HCT116 (cell line): ENCODE data around the gene CD248. TPM values are rescaled to one million over a fixed set of nuclear protein-coding genes. Genes with fewer than 3 reads are reported as not detected.

ENCODE experiments used
- ATAC-seq: fragments of 200-7000 bp; cut with Tn5 transposase; 2 replicates; pipeline ENCODE4 v1.9.1; 2020; ENCODE audit warnings: mild to moderate bottlenecking, moderate library complexity
- BruUV-seq: library from RNA; stranded (reverse); fragments of 400-500 nt; replicated peaks from 2 replicates; lab custom pipeline; 2021; lab: Mats Ljungman, UMichigan
- CTCF ChIA-PET: fragments of 300-600 bp; sonication (Branson Sonifier 250); formaldehyde crosslinking; loops from one replicate; lab custom pipeline; 2021; ENCODE audit warnings: antibody characterized with exemption; lab: Charles Lee
- POLR2A ChIA-PET: fragments of 300-600, 350-600 bp; sonication (Branson Sonifier 250); formaldehyde crosslinking; loops from one replicate; lab custom pipeline; 2021; ENCODE audit warnings: antibody characterized with exemption; lab: Charles Lee
- RAD21 ChIA-PET, 2 experiments: fragments of 300-600 bp; sonication (Branson Sonifier 250); formaldehyde crosslinking; loops; one replicate each; lab custom pipeline; 2023; ENCODE audit warnings: low total read pairs in 2 of 2; ENCODE audit not compliant: uncharacterized antibody in 2 of 2, unreplicated experiment in 2 of 2, low non-redundant PET in 1 of 2; lab: Charles Lee
- DNase-seq: peaks from one replicate; pipeline ENCODE4 v3.0.0-alpha.2; 2010; ENCODE audit warnings: low read depth, low spot score
- H2AFZ ChIP-seq: fragments of 200-600 bp; shearing (Covaris generic), sonication (generic); 2 replicates; pipeline ENCODE4 v1.6.1; 2017; ENCODE audit warnings: low read depth, mixed run types, mixed read lengths, antibody characterized with exemption, low read length; ENCODE audit not compliant: poor library complexity, severe bottlenecking
- H3K27ac ChIP-seq: 2 replicates; pipeline ENCODE4 v1.5.1; 2012; ENCODE audit warnings: low read depth, low read length
- H3K27me3 ChIP-seq: fragments of 200-600 bp; sonication (generic); 2 replicates; pipeline ENCODE4 v1.6.1; 2016; ENCODE audit warnings: mixed run types, low read length, mixed read lengths; ENCODE audit not compliant: insufficient read depth
- H3K36me3 ChIP-seq, 2 experiments: fragments of 200-500 bp in 1 of 2; fragments of 200-600 bp in 1 of 2; sonication (Bioruptor generic) in 1 of 2; sonication (generic) in 1 of 2; 2 replicates each; pipeline versions ENCODE4 v1.5.1 to v1.6.1; 2014 to 2016; ENCODE audit warnings: low read length in 2 of 2, inconsistent platforms in 1 of 2, mixed read lengths in 1 of 2, mixed run types in 1 of 2; ENCODE audit not compliant: insufficient read depth in 2 of 2, control insufficient read depth in 1 of 2
- H3K4me1 ChIP-seq, 2 experiments: fragments of 200-600 bp in 1 of 2; sonication (generic) in 1 of 2; 2 replicates each; pipeline versions ENCODE4 v1.5.1 to v1.6.1; 2012 to 2017; ENCODE audit warnings: low read length in 2 of 2, inconsistent platforms in 1 of 2, mild to moderate bottlenecking in 1 of 2, mixed read lengths in 1 of 2, mixed run types in 1 of 2, moderate library complexity in 1 of 2; ENCODE audit not compliant: insufficient read depth in 2 of 2, control insufficient read depth in 1 of 2
- H3K4me2 ChIP-seq: fragments of 200-600 bp; sonication (generic); 2 replicates; pipeline ENCODE4 v1.6.1; 2017; ENCODE audit warnings: mixed run types, low read length, mixed read lengths
- H3K4me3 ChIP-seq, 2 experiments: fragments of 200-600 bp in 1 of 2; sonication (generic) in 1 of 2; replicated peaks in 1 of 2; 2 replicates each; pipeline ENCODE4 v1.5.1; 2011 to 2016; ENCODE audit warnings: low read length in 2 of 2, control low read depth in 1 of 2, low read depth in 1 of 2, mild to moderate bottlenecking in 1 of 2, mixed read lengths in 1 of 2, mixed run types in 1 of 2
- H3K79me2 ChIP-seq: fragments of 200-600 bp; sonication (generic); 2 replicates; pipeline ENCODE4 v1.6.1; 2017; ENCODE audit warnings: mild to moderate bottlenecking, mixed run types, low read length, moderate library complexity, mixed read lengths; ENCODE audit not compliant: insufficient read depth
- H3K9ac ChIP-seq: fragments of 200-600 bp; sonication (generic); 2 replicates; pipeline ENCODE4 v1.6.1; 2016; ENCODE audit warnings: low read length, mixed read lengths
- H3K9me2 ChIP-seq: fragments of 200-600 bp; sonication (generic), shearing (Covaris generic); 2 replicates; pipeline ENCODE4 v1.6.1; 2017; ENCODE audit warnings: mixed run types, mild to moderate bottlenecking, moderate library complexity; ENCODE audit not compliant: insufficient read depth
- H3K9me3 ChIP-seq, 2 experiments: fragments of 200-500 bp in 1 of 2; fragments of 200-600 bp in 1 of 2; sonication (Bioruptor generic) in 1 of 2; sonication (generic) in 1 of 2; 2 replicates each; pipeline ENCODE4 v1.6.1; 2014 to 2017; ENCODE audit warnings: low read length in 2 of 2, mixed read lengths in 2 of 2, inconsistent platforms in 1 of 2, low read depth in 1 of 2, mild to moderate bottlenecking in 1 of 2, mixed run types in 1 of 2, moderate library complexity in 1 of 2; ENCODE audit not compliant: control insufficient read depth in 1 of 2, insufficient read depth in 1 of 2
- H4K20me1 ChIP-seq: fragments of 200-600 bp; sonication (generic), shearing (Covaris generic); 2 replicates; pipeline ENCODE4 v1.6.1; 2017; ENCODE audit warnings: mixed run types, mild to moderate bottlenecking, moderate library complexity; ENCODE audit not compliant: insufficient read depth
- EZH2 ChIP-seq: fragments of 200-600 bp; sonication (generic); IDR thresholded peaks from 2 replicates; pipeline ENCODE4 v1.6.1; 2017; ENCODE audit warnings: antibody characterized with exemption, mixed run types
- intact Hi-C: fragments of 100-400 bp; cut with micrococcal nuclease; formaldehyde crosslinking; loops from 2 replicates; pipeline ENCODE4 v1.10.0; 2022
- total RNA-seq: library from RNA; stranded (reverse); gene quantifications from one replicate; pipeline ENCODE4 v1.2.1, GENCODE V29; 2021; ENCODE audit not compliant: unreplicated experiment
- TF ChIP-seq, protein P1 (sequence below), 3 experiments: fragments of 200-600 bp in 1 of 3; sonication (generic) in 1 of 3; IDR thresholded peaks in 2 of 3; conservative IDR thresholded peaks in 1 of 3; 2 replicates each; pipeline ENCODE4 v1.5.1; 2012 to 2017; ENCODE audit warnings: low read depth in 2 of 3, low read length in 2 of 3, antibody characterized with exemption in 1 of 3, borderline replicate concordance in 1 of 3, control low read depth in 1 of 3, mild to moderate bottlenecking in 1 of 3, mixed read lengths in 1 of 3, mixed run types in 1 of 3, moderate library complexity in 1 of 3; ENCODE audit not compliant: insufficient read depth in 1 of 3

Gene CD248
- total RNA-seq, 1 experiment from 2014 or later, result 0.32 TPM

DNA sequence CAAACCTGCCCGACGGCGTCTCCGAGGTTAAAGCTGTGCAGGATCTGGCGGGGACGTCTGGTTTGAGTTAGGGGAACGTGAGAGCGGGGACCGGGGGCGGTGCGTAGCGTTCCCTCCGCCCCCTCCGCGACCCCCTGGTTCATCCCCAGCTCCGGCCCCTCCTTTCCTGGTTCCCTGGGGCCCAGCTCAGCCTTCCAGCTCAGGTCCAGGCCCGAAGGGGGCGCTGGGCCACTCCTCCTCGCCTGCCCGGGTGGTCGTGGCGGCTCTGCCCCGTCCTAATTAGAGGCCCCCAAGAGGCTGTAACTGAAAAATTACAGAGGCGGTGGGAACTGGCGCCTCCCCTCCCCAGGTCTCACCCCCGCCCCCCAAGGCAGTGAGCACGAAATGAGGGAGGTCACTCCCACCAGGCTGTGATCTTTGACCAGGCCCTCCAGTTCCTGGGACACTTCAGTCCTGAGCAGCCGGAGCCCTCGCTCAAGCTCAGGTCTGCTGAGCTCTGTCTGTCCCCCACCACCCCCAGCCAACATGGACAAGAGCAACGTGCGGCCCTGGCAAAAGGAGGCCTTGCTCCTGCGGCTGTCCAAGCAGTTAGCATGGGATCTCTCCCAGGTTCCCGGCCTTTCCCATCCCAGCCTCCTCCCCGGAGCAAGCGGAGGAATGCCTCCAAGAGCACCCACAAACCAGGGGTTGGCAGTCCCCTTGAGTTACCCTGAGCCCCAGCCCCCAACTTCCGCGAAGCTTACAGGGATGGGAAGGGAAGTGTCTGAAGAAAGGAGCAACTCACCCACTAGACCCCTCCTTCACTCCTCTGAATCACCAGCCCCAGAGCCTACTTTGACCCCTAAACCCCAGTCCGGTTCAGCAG is 3.3 kb downstream of the CD248 start:
- ChIA-PET POLR2A (interaction anchor here (1.0 to 3.0 kb wide), 12 partner anchors 15 to 364 kb away, joined by 3 to 18 read pairs (median 6); partner anchors contain the start of genes BRMS1, MRPL11, RBM4 and RBM4B), RAD21 (interaction anchor here in 1 of 2 experiments (1.1 to 2.9 kb wide), 4 partner anchors 13 to 72 kb away, joined by 3 to 12 read pairs (median 6); partner anchors contain the start of gene RIN1), CTCF (interaction anchor here (1.0 to 3.4 kb wide), 14 partner anchors 8 to 743 kb away, joined by 3 to 121 read pairs (median 12); partner anchors contain the start of genes RAB1B, RBM4B, RIN1 and ZNRD2)
- H3K9me3 ChIP-seq, result no peaks in the 10 kb centered on the region
- peak overlapping the region; percentile 79 for H3K27ac ChIP-seq
- peak overlapping the region; percentile 99 for H3K4me2 ChIP-seq
- no peaks in the 10 kb centered on the region for H3K79me2 ChIP-seq
- TF ChIP-seq, protein P1, sequence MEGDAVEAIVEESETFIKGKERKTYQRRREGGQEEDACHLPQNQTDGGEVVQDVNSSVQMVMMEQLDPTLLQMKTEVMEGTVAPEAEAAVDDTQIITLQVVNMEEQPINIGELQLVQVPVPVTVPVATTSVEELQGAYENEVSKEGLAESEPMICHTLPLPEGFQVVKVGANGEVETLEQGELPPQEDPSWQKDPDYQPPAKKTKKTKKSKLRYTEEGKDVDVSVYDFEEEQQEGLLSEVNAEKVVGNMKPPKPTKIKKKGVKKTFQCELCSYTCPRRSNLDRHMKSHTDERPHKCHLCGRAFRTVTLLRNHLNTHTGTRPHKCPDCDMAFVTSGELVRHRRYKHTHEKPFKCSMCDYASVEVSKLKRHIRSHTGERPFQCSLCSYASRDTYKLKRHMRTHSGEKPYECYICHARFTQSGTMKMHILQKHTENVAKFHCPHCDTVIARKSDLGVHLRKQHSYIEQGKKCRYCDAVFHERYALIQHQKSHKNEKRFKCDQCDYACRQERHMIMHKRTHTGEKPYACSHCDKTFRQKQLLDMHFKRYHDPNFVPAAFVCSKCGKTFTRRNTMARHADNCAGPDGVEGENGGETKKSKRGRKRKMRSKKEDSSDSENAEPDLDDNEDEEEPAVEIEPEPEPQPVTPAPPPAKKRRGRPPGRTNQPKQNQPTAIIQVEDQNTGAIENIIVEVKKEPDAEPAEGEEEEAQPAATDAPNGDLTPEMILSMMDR (IDR thresholded peaks at IDR 0.05 in 2 of 3, conservative IDR thresholded peaks at IDR 0.05 in 1 of 3; ENCODE audit: borderline replicate concordance in 1 of 3, insufficient read depth in 1 of 3, low read depth in 2 of 3, low read length in 2 of 3), result peak in 1 of 3 experiments; percentile 36; a peak in 2 of 6 replicates
- no peak for TF ChIP-seq EZH2
- no peak overlapping the region for H2AFZ ChIP-seq
- peak overlapping the region; percentile 59 for H3K9ac ChIP-seq
- ATAC-seq (no peak), DNase-seq (no peak)
- no TSS peak for BruUV-seq
- H3K4me1 ChIP-seq, result peaks cover 16 to 37% of the 10 kb centered on the region in 2 experiments
- no peaks in the 10 kb centered on the region for H4K20me1 ChIP-seq
- H3K36me3 ChIP-seq, result no peaks in the 10 kb centered on the region
- H3K4me3 ChIP-seq, result peak overlapping the region; percentile 38 to 48
- no peaks in the 10 kb centered on the region for H3K9me2 ChIP-seq
- no peaks in the 10 kb centered on the region for H3K27me3 ChIP-seq
- intact Hi-C loops, result loop anchor here (5.0 kb wide), 2 partner anchors 59 to 74 kb away; partner anchors contain the start of gene SLC29A2
